ENCODE results near the gene EGFL7.

GRCh38 chr9:136673088-136673974 is 10.6 kb downstream of the EGFL7 start:
- TF ChIP-seq MTA3 (IDR thresholded peaks at IDR 0.05; ENCODE audit: borderline replicate concordance, low read length) (no peak), NFYB (IDR thresholded peaks at IDR 0.05; ENCODE audit: insufficient read depth, low read depth, low read length) (no peak), EP300 (IDR thresholded peaks at IDR 0.05; ENCODE audit: borderline replicate concordance in 1 of 2, control insufficient read depth in 1 of 2, low read depth in 2 of 2, low read length in 2 of 2) (no peak), HDAC6 (IDR thresholded peaks at IDR 0.05; ENCODE audit: unreplicated experiment) (no peak), CTCF (IDR thresholded peaks at IDR 0.05 in 2 of 3, conservative IDR thresholded peaks at IDR 0.05 in 1 of 3; ENCODE audit: control insufficient read depth in 2 of 3, extremely low read depth in 1 of 3, insufficient read depth in 1 of 3, low read depth in 3 of 3, low read length in 3 of 3) (no peak), PRDM15 (CRISPR knock-in tag; IDR thresholded peaks at IDR 0.05) (no peak), NR2F1 (conservative IDR thresholded peaks at IDR 0.05) (no peak), TCF12 (IDR thresholded peaks at IDR 0.05; ENCODE audit: low read depth, low read length) (no peak)
- TF ChIP-seq, protein P1, sequence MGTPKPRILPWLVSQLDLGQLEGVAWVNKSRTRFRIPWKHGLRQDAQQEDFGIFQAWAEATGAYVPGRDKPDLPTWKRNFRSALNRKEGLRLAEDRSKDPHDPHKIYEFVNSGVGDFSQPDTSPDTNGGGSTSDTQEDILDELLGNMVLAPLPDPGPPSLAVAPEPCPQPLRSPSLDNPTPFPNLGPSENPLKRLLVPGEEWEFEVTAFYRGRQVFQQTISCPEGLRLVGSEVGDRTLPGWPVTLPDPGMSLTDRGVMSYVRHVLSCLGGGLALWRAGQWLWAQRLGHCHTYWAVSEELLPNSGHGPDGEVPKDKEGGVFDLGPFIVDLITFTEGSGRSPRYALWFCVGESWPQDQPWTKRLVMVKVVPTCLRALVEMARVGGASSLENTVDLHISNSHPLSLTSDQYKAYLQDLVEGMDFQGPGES (IDR thresholded peaks at IDR 0.05): no peak

Data from GM12878 (cell line).